Measurements from ENCODE around the gene MACROD2.

Gene MACROD2

DNA sequence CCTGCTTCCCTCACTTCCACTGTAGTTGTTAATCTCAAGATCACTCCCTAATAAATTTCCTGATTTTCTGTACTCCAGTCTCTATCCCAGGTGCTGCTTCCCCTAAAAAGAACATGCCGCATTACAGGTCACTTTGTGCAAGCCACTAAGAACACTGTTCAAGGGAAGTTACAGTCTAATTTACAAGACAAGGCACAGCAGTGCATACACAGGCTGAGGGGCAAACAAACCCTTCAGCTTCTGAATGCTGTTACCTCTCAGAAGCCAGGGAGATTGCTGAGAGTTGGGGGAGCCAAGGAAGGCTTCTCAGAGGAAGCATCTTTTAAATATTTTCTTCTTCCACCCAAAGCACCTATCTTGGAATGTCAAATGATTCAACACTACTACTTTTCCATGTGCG, 787.4 kb downstream of the MACROD2 start:
- TF ChIP-seq SIN3A (IDR thresholded peaks at IDR 0.05; ENCODE audit: borderline replicate concordance, insufficient read depth, low read length), result no peak
- TF ChIP-seq FOXP2 (optimal IDR thresholded peaks at IDR 0.05; ENCODE audit: borderline replicate concordance, extremely low read depth, extremely low read length, insufficient read depth), result no peak
- TF ChIP-seq, protein P1, sequence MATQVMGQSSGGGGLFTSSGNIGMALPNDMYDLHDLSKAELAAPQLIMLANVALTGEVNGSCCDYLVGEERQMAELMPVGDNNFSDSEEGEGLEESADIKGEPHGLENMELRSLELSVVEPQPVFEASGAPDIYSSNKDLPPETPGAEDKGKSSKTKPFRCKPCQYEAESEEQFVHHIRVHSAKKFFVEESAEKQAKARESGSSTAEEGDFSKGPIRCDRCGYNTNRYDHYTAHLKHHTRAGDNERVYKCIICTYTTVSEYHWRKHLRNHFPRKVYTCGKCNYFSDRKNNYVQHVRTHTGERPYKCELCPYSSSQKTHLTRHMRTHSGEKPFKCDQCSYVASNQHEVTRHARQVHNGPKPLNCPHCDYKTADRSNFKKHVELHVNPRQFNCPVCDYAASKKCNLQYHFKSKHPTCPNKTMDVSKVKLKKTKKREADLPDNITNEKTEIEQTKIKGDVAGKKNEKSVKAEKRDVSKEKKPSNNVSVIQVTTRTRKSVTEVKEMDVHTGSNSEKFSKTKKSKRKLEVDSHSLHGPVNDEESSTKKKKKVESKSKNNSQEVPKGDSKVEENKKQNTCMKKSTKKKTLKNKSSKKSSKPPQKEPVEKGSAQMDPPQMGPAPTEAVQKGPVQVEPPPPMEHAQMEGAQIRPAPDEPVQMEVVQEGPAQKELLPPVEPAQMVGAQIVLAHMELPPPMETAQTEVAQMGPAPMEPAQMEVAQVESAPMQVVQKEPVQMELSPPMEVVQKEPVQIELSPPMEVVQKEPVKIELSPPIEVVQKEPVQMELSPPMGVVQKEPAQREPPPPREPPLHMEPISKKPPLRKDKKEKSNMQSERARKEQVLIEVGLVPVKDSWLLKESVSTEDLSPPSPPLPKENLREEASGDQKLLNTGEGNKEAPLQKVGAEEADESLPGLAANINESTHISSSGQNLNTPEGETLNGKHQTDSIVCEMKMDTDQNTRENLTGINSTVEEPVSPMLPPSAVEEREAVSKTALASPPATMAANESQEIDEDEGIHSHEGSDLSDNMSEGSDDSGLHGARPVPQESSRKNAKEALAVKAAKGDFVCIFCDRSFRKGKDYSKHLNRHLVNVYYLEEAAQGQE (IDR thresholded peaks at IDR 0.05; ENCODE audit: insufficient read depth in 1 of 2, low read depth in 2 of 2, low read length in 2 of 2), result no peak
- TF ChIP-seq POLR2AphosphoS5 (IDR thresholded peaks at IDR 0.05; ENCODE audit: low read depth, low read length), result no peak
- TF ChIP-seq TAF1 (IDR thresholded peaks at IDR 0.05; ENCODE audit: borderline replicate concordance, insufficient read depth, low read length), result no peak

DNA sequence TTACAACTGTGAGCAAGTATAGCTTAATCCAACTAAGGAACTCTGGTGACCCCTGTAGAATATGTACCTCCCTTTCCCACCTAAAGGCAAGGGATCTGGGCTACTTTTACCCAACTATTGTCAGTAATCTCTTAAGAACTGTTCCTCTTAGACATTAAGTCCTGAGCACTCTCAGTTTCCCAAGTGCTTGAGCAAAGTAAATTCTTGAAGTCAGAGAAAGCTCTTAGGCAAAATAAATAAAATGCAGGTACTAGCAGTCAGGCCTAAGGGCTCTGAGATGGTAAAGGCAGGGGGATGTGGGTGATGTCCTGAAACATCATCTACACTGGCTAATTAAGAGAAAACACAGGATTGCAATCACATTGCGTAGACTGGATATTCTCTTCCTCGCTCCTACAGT, 788.5 kb downstream of the MACROD2 start:
- TF ChIP-seq POLR2AphosphoS5 (IDR thresholded peaks at IDR 0.05; ENCODE audit: low read depth, low read length) (no peak), TAF1 (IDR thresholded peaks at IDR 0.05; ENCODE audit: borderline replicate concordance, insufficient read depth, low read length) (no peak), SIN3A (IDR thresholded peaks at IDR 0.05; ENCODE audit: borderline replicate concordance, insufficient read depth, low read length) (no peak), FOXP2 (optimal IDR thresholded peaks at IDR 0.05; ENCODE audit: borderline replicate concordance, extremely low read depth, extremely low read length, insufficient read depth) (no peak)
- TF ChIP-seq, protein P1 (IDR thresholded peaks at IDR 0.05; ENCODE audit: insufficient read depth in 1 of 2, low read depth in 2 of 2, low read length in 2 of 2), result no peak

DNA sequence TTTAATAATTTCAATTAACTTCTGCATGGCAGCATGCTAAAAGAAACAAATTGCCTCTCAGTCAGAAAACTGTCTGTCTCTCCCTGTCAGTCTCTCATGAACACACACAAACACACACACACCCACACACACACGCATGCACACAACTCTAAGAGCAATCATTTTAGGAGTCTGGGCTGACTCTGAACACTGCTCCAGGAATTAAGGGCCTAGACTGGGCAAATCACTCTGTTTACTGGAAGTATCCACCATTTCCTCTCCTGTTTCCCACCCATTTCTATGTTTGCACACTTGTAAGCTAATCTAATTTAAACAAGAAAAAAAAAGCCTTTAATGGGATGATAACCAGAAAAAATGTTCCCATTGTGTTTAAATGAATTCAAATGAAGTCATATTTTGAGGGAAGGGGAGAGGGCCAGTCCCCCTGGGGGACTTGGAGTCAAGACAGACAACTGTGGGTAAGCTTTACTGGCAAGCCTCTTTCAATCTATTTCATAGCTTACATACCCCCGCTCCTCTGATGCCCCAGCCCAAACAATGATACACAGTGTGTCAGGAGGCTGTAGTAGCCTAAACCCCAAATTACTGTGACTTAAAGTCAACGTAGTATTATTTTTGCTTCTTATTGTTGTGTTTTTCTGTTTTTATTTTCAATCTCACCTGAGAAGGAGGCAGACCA, 789.9 kb downstream of the MACROD2 start:
- TF ChIP-seq POLR2AphosphoS5 (IDR thresholded peaks at IDR 0.05; ENCODE audit: low read depth, low read length), result no peak
- TF ChIP-seq, protein P1 (IDR thresholded peaks at IDR 0.05; ENCODE audit: insufficient read depth in 1 of 2, low read depth in 2 of 2, low read length in 2 of 2), result no peak
- TF ChIP-seq TAF1 (IDR thresholded peaks at IDR 0.05; ENCODE audit: borderline replicate concordance, insufficient read depth, low read length), result no peak
- no peak for TF ChIP-seq FOXP2 (optimal IDR thresholded peaks at IDR 0.05; ENCODE audit: borderline replicate concordance, extremely low read depth, extremely low read length, insufficient read depth)
- no peak for TF ChIP-seq SIN3A (IDR thresholded peaks at IDR 0.05; ENCODE audit: borderline replicate concordance, insufficient read depth, low read length)

DNA sequence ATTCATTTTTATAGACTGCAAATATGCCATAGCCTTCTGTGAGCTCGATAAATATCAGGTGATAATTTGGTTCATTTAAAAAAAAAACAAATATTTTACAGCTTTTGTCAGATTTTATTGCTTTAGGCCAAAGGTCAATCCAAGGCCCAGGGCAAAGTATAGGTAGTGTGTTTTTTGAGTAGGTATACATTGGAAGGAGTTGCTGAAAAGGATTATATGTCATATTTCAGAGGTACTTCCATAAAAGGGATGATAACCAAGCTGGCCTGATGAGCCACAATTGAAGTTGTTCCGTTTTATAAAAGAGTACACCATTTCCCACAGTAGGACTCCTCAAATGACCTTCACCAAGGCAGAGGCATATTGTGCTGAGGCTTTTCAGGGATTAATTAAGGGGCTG, 794.9 kb downstream of the MACROD2 start:
- no peak for TF ChIP-seq TAF1 (IDR thresholded peaks at IDR 0.05; ENCODE audit: borderline replicate concordance, insufficient read depth, low read length)
- TF ChIP-seq SIN3A (IDR thresholded peaks at IDR 0.05; ENCODE audit: borderline replicate concordance, insufficient read depth, low read length), result no peak
- no peak for TF ChIP-seq FOXP2 (optimal IDR thresholded peaks at IDR 0.05; ENCODE audit: borderline replicate concordance, extremely low read depth, extremely low read length, insufficient read depth)
- no peak for TF ChIP-seq POLR2AphosphoS5 (IDR thresholded peaks at IDR 0.05; ENCODE audit: low read depth, low read length)
- TF ChIP-seq, protein P1 (IDR thresholded peaks at IDR 0.05; ENCODE audit: insufficient read depth in 1 of 2, low read depth in 2 of 2, low read length in 2 of 2), result no peak
